HEK293T (cell line): ENCODE results near the gene FAM53B.

Source experiments
- ARNT ChIP-seq: fragments of 450-650 bp; IDR thresholded peaks from 2 replicates; pipeline ENCODE4 v1.6.1; 2017; ENCODE audit warnings: mild to moderate bottlenecking
- FOXA1 ChIP-seq: fragments of 450-650 bp; IDR thresholded peaks from 2 replicates; pipeline ENCODE4 v1.6.1; 2016; ENCODE audit warnings: mild to moderate bottlenecking
- FOXK2 ChIP-seq: fragments of 450-650 bp; IDR thresholded peaks from 2 replicates; pipeline ENCODE4 v1.6.1; 2016; ENCODE audit warnings: mild to moderate bottlenecking
- FOXM1 ChIP-seq: fragments of 450-650 bp; IDR thresholded peaks from 2 replicates; pipeline ENCODE4 v1.6.1; 2017; ENCODE audit warnings: mild to moderate bottlenecking, borderline replicate concordance
- SP1 ChIP-seq: fragments of 450-650 bp; IDR thresholded peaks from 2 replicates; pipeline ENCODE4 v1.6.1; 2017
- TARDBP ChIP-seq: fragments of 450-650 bp; IDR thresholded peaks from 2 replicates; pipeline ENCODE4 v1.6.1; 2016

DNA sequence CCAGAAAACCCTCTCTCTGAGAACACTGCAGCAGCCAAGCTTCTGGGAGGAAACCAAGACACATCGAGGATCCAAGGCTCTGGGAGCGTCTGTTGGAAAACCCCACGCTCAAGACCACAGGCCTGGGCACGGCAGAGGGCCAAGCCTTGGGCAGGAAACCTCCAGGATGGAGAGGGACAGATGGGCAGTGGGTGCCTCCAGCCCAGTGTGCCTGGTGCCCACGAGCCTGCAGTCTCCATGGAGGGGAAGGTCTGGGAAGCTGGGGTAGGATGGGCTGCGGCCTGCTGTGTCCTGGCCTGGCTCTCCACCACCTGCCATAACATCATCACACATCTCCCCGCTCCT lies 96.1 kb downstream of the FAM53B start:
- TF ChIP-seq TARDBP, result no peak
- no peak for TF ChIP-seq FOXA1
- no peak for TF ChIP-seq SP1
- TF ChIP-seq FOXK2, result no peak
- no peak for TF ChIP-seq FOXM1
- no peak for TF ChIP-seq ARNT
